RWPE2 (cell line): ENCODE results near the gene HTRA2.

Experiments used
- ATAC-seq: fragments of 200-7000 bp; cut with Tn5 transposase; 3 replicates; pipeline ENCODE4 v1.9.1; 2021; ENCODE audit warnings: low read depth
- DNase-seq: peaks from one replicate; pipeline ENCODE4 v3.0.0-alpha.2; 2020; ENCODE audit warnings: low spot score
- H3K27ac ChIP-seq: fragments of 450-650 bp; 2 replicates; pipeline ENCODE4 v1.5.1; 2017; ENCODE audit warnings: mild to moderate bottlenecking; ENCODE audit not compliant: poor library complexity, severe bottlenecking
- H3K27me3 ChIP-seq: fragments of 250-450 bp; sonication (Bioruptor Pico); 2 replicates; pipeline ENCODE4 v1.5.1; 2021; ENCODE audit warnings: mild to moderate bottlenecking, moderate library complexity; ENCODE audit not compliant: insufficient read depth, poor library complexity, severe bottlenecking
- H3K36me3 ChIP-seq: fragments of 250-450 bp; sonication (Bioruptor Pico); 2 replicates; pipeline ENCODE4 v1.5.1; 2020; ENCODE audit warnings: low read depth, mild to moderate bottlenecking, moderate library complexity
- H3K4me1 ChIP-seq: fragments of 250-450 bp; sonication (Bioruptor Pico); 2 replicates; pipeline ENCODE4 v1.5.1; 2021; ENCODE audit warnings: mild to moderate bottlenecking, moderate library complexity; ENCODE audit not compliant: insufficient read depth, poor library complexity, severe bottlenecking
- H3K4me3 ChIP-seq: fragments of 250-450 bp; sonication (Bioruptor Pico); 2 replicates; pipeline ENCODE4 v1.5.1; 2021; ENCODE audit warnings: mild to moderate bottlenecking, moderate library complexity; ENCODE audit not compliant: severe bottlenecking
- H3K9me3 ChIP-seq: fragments of 250-450 bp; sonication (Bioruptor Pico); 2 replicates; pipeline ENCODE4 v1.5.1; 2021; ENCODE audit warnings: mild to moderate bottlenecking, moderate library complexity; ENCODE audit not compliant: severe bottlenecking
- TF ChIP-seq, protein P1 (sequence below): fragments of 450-650 bp; IDR thresholded peaks from one replicate; pipeline ENCODE4 v1.5.1; 2017; ENCODE audit warnings: mild to moderate bottlenecking, moderate library complexity; ENCODE audit not compliant: poor library complexity, severe bottlenecking

The HTRA2 gene

DNA sequence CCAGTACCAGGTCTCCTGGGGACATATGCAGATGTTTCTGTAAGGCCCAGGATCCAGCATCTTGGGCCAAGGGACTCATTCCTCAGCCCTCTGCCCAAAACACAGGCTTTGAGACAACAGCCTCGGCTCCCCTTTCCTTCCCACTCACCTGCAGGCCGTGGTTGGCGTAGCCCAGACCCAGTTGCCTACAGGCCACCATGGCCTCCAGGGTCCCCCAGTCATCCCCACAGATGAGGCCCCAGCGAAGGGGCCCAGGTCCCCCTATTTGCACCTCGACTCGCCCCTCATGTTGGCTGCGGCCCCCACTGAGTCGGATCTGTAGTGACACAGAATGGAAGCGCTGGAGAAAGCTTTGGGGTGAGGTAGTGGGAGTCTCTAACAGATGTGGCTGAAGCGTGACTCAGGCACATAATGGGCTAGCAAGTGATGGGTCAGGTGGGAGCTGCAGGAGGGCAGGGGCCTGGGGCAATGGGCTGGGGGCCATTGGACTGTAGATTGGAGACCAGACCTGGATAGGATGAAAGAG lies 5.8 kb downstream of the HTRA2 start:
- H3K9me3 ChIP-seq, result no peaks in the 10 kb centered on the region
- DNase-seq, result no peak
- H3K27me3 ChIP-seq, result no peaks in the 10 kb centered on the region
- peaks cover 7% of the 10 kb centered on the region for H3K4me1 ChIP-seq
- TF ChIP-seq, protein P1, sequence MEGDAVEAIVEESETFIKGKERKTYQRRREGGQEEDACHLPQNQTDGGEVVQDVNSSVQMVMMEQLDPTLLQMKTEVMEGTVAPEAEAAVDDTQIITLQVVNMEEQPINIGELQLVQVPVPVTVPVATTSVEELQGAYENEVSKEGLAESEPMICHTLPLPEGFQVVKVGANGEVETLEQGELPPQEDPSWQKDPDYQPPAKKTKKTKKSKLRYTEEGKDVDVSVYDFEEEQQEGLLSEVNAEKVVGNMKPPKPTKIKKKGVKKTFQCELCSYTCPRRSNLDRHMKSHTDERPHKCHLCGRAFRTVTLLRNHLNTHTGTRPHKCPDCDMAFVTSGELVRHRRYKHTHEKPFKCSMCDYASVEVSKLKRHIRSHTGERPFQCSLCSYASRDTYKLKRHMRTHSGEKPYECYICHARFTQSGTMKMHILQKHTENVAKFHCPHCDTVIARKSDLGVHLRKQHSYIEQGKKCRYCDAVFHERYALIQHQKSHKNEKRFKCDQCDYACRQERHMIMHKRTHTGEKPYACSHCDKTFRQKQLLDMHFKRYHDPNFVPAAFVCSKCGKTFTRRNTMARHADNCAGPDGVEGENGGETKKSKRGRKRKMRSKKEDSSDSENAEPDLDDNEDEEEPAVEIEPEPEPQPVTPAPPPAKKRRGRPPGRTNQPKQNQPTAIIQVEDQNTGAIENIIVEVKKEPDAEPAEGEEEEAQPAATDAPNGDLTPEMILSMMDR, result no peak
- no peak overlapping the region for H3K4me3 ChIP-seq
- peaks cover 11% of the 10 kb centered on the region; the same call in 1 of the 2 replicates for H3K36me3 ChIP-seq
- no peak for ATAC-seq
- H3K27ac ChIP-seq, result no peak overlapping the region

DNA sequence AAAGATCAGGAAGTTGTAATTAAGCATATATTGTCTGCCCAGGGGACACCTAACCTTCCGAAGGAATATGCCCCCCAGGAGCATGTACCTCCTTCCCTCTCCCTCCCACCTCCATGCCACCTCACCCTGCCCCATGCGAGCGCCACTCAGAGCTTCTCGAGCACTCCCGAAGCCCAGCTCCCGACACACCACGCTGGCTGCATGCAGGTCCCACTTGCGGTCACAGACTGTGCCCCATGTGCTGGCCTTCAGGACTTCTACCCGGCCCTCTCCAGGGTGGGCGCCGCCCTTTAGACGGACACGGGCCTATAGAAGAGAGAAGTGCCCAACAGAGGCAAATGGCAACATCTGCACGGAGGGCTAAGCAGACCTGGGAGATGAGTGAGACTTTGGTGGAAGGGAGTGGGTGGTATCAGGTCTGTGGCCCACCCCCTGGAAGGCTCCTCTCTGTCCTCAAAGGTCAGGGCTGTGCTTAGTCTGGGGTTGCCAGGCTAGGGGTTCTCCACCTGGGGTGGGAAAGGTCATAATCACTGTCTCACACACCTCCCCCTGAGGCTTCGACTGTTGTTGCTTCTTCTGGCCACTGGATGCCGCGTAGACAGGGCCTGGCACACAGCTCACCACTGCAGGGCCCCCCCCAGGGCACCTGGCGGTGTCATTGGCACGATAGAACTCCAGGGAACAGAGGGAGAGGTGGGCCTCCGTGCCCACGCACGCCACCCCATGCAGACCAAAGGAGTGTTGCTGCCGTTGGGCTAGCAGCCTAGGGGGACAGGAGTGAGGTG lies 6.6 kb downstream of the HTRA2 start:
- H3K4me3 ChIP-seq, result no peak overlapping the region
- no peaks in the 10 kb centered on the region for H3K27me3 ChIP-seq
- DNase-seq (no peak), ATAC-seq (no peak)
- TF ChIP-seq, protein P1, result no peak
- peaks cover 7% of the 10 kb centered on the region for H3K4me1 ChIP-seq
- no peak overlapping the region for H3K27ac ChIP-seq
- no peaks in the 10 kb centered on the region for H3K9me3 ChIP-seq
- H3K36me3 ChIP-seq, result peaks cover 11% of the 10 kb centered on the region; the same call in 1 of the 2 replicates

DNA sequence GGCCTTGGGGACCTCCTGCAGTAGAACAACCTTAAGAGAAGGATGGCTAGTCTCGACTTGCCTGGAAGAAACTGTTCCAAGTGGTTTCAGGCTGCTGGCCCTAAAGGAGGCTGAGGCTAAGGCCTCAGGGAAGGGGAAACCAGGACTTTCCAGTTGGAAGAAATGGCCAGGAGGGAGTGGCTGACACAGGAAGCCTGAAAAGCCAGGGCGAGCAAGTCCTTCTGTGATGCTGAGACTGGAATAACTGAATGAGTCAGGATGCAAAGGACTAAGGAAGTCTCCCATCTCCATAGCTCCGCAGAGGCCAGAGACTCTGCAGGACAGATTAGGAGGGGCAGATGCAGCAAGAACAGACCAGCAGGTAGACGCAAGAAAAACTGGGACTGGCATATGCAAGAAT lies 7.4 kb downstream of the HTRA2 start:
- H3K4me1 ChIP-seq, result peaks cover 7% of the 10 kb centered on the region
- H3K27ac ChIP-seq, result no peak overlapping the region

DNA sequence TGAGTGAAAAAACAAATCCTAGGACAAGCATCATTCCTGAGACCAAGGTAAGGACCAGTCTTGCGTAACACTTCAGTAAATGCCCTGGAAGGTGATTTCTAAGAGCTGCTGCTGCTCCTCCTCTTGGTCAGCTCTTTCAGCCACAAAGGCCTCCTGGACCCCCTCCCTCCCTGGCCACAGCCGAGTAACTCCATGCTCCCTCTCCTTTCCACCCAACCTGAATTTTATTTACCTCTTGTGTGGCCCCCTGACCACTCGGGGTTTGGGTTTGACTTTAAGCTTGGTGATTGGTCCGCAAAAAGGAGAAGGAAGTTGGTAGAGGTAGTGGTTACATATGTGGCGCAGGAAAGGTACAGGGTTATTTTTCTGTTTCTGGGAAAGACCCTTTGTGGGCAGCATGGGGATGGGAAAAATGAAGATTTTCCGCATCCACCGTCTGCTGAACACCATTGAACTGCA lies 9.2 kb downstream of the HTRA2 start:
- H3K27ac ChIP-seq, result no peak overlapping the region
- DNase-seq (no peak), ATAC-seq (no peak)
- H3K4me3 ChIP-seq, result no peak overlapping the region
- TF ChIP-seq, protein P1, result no peak
- H3K27me3 ChIP-seq, result no peaks in the 10 kb centered on the region
- H3K4me1 ChIP-seq, result peaks cover 7% of the 10 kb centered on the region
- no peaks in the 10 kb centered on the region for H3K9me3 ChIP-seq
- H3K36me3 ChIP-seq, result no peaks in the 10 kb centered on the region

More for the DNA sequence above, 7.4 kb downstream of the HTRA2 start:
- peaks cover 8% of the 10 kb centered on the region; the same call in 1 of the 2 replicates for H3K36me3 ChIP-seq
- DNase-seq, result no peak
- H3K9me3 ChIP-seq, result no peaks in the 10 kb centered on the region
- TF ChIP-seq, protein P1, result no peak
- no peaks in the 10 kb centered on the region for H3K27me3 ChIP-seq
- peak; percentile 53 for ATAC-seq
- H3K4me3 ChIP-seq, result no peak overlapping the region

DNA sequence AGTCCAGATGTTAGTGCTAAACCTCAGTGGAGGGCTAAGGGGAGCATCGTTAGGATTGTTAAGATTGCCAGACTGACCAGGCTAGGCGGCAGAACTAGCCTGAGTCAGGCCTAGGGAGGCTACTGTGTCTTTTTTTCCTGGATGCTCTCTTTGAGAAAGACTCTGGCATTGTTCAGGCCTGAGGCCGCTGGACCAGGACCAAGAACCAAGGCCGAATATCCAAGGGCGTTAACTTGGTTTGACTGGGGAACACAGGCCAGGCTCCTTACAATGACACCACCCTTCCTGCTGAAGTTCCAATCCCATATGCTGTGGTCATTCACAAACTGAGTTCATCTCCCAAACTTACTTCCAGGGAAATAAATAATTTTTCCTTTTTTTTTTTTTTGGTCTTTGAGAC lies 10.6 kb downstream of the HTRA2 start:
- ATAC-seq (no peak), DNase-seq (no peak)
- no peaks in the 10 kb centered on the region for H3K9me3 ChIP-seq
- TF ChIP-seq, protein P1, result no peak
- no peaks in the 10 kb centered on the region for H3K36me3 ChIP-seq
- H3K27me3 ChIP-seq, result no peaks in the 10 kb centered on the region
- no peak overlapping the region for H3K27ac ChIP-seq
- peaks cover 7% of the 10 kb centered on the region for H3K4me1 ChIP-seq
- no peak overlapping the region for H3K4me3 ChIP-seq
